HepG2 (cell line): ENCODE data around the gene TUBB2B. TPM values are rescaled to one million over a fixed set of nuclear protein-coding genes. Genes with fewer than 3 reads are reported as not detected.

Experiments
- ATAC-seq: fragments of 200-7000 bp; cut with Tn5 transposase; 3 replicates; pipeline ENCODE4 v1.9.1; 2020; ENCODE audit warnings: mild to moderate bottlenecking, moderate library complexity
- BruUV-seq: library from RNA; stranded (reverse); fragments of 400-500 nt; replicated peaks from 2 replicates; lab custom pipeline; 2021; lab: Mats Ljungman, UMichigan
- CTCF ChIA-PET: fragments of 300-600 bp; formaldehyde crosslinking; extraction: SDS; loops from one replicate; lab custom pipeline; 2021; ENCODE audit warnings: low total read pairs, inconsistent platforms, low intra/inter-chr PET ratio; lab: Yijun Ruan, JAX
- POLR2A ChIA-PET: fragments of 350-600 bp; sonication (Branson Sonifier 250); formaldehyde crosslinking; loops from one replicate; lab custom pipeline; 2020; ENCODE audit warnings: antibody characterized with exemption, inconsistent platforms; lab: Yijun Ruan, JAX
- DNase-seq: peaks from one replicate; pipeline ENCODE4 v3.0.0-alpha.2; 2015; ENCODE audit warnings: low spot score
- FAIRE-seq: peaks from 3 replicates; lab custom pipeline; 2011; peaks lifted over from hg19 to GRCh38; lab: Jason Lieb, UNC
- H2AFZ ChIP-seq: one replicate; pipeline ENCODE4 v1.6.1; 2011; ENCODE audit warnings: low read length, inconsistent platforms
- H3K27ac ChIP-seq: fragments of 300-600 bp; 3 replicates; pipeline ENCODE4 v1.8.0; 2011; ENCODE audit warnings: mixed run types, mild to moderate bottlenecking, mixed read lengths, low read length, inconsistent platforms; ENCODE audit not compliant: insufficient read depth; ENCODE audit errors: extremely low read length
- H3K27me3 ChIP-seq, 2 experiments: fragments of 200-600 bp in 1 of 2; 2 replicates in 1 of 2; 3 replicates in 1 of 2; pipeline versions ENCODE4 v1.6.0 to v1.8.0; 2011; ENCODE audit warnings: low read length in 2 of 2, mild to moderate bottlenecking in 2 of 2, moderate library complexity in 2 of 2, inconsistent platforms in 1 of 2; ENCODE audit not compliant: insufficient read depth in 2 of 2, control insufficient read depth in 1 of 2
- H3K36me3 ChIP-seq, 2 experiments: fragments of 200-600 bp in 1 of 2; replicated peaks in 1 of 2; 2 replicates in 1 of 2; 3 replicates in 1 of 2; pipeline versions ENCODE4 v1.5.1 to v1.8.0; 2011; ENCODE audit warnings: low read length in 2 of 2, inconsistent platforms in 1 of 2; ENCODE audit not compliant: insufficient read depth in 2 of 2, control insufficient read depth in 1 of 2
- H3K4me1 ChIP-seq: 2 replicates; pipeline ENCODE4 v1.5.1; 2012; ENCODE audit warnings: low read length, inconsistent platforms; ENCODE audit not compliant: insufficient read depth
- H3K4me2 ChIP-seq: 2 replicates; pipeline ENCODE4 v1.6.0; 2011; ENCODE audit warnings: low read depth, low read length, inconsistent platforms
- H3K4me3 ChIP-seq, 3 experiments: fragments of 200-600 bp in 1 of 3; sonication (generic), shearing (Covaris generic) in 1 of 3; replicated peaks in 1 of 3; 2 replicates each; pipeline ENCODE4 v1.5.1; 2011 to 2016; ENCODE audit warnings: low read length in 3 of 3, inconsistent platforms in 2 of 3, low read depth in 2 of 3, mild to moderate bottlenecking in 2 of 3, control low read depth in 1 of 3, mixed read lengths in 1 of 3; ENCODE audit not compliant: insufficient read depth in 1 of 3
- H3K79me2 ChIP-seq: one replicate; pipeline ENCODE4 v1.6.1; 2011; ENCODE audit warnings: low read length, inconsistent platforms; ENCODE audit not compliant: insufficient read depth
- H3K9ac ChIP-seq: 2 replicates; pipeline ENCODE4 v1.6.0; 2011; ENCODE audit warnings: mild to moderate bottlenecking, low read depth, low read length, inconsistent platforms; ENCODE audit not compliant: insufficient read depth
- H3K9me3 ChIP-seq: 2 replicates; pipeline ENCODE4 v1.5.1; 2012; ENCODE audit warnings: mild to moderate bottlenecking, low read length
- H4K20me1 ChIP-seq: 2 replicates; pipeline ENCODE4 v1.6.0; 2011; ENCODE audit warnings: inconsistent platforms, mild to moderate bottlenecking, low read length, moderate library complexity; ENCODE audit not compliant: insufficient read depth
- AGO2 ChIP-seq: fragments of 200-400 bp; formaldehyde crosslinking; optimal IDR thresholded peaks from 2 replicates; pipeline ENCODE3; 2017; ENCODE audit warnings: mild to moderate bottlenecking, low read depth, low read length, moderate library complexity
- DNMT1 ChIP-seq: sonication (generic); formaldehyde crosslinking; IDR thresholded peaks from 2 replicates; pipeline ENCODE4 v1.5.1; 2020; ENCODE audit warnings: mild to moderate bottlenecking, missing genetic modification reagents
- GABPA ChIP-seq, 2 experiments: IDR thresholded peaks; 2 replicates each; pipeline ENCODE4 v1.6.1; 2011 to 2016; ENCODE audit warnings: low read depth in 2 of 2, low read length in 1 of 2, missing biosample characterization in 1 of 2, missing genetic modification characterization in 1 of 2
- MAFK ChIP-seq, 2 experiments: IDR thresholded peaks in 1 of 2; conservative IDR thresholded peaks in 1 of 2; 2 replicates each; pipeline ENCODE4 v1.6.1; 2011; ENCODE audit warnings: improper control_type of control experiment in 2 of 2, low read length in 2 of 2
- POLR2G ChIP-seq: fragments of 200-400 bp; formaldehyde crosslinking; IDR thresholded peaks from 2 replicates; pipeline ENCODE4 v1.6.1; 2018; ENCODE audit warnings: mild to moderate bottlenecking, low read depth, low read length, moderate library complexity
- RBM22 ChIP-seq: fragments of 200-400 bp; formaldehyde crosslinking; optimal IDR thresholded peaks from 2 replicates; pipeline ENCODE3; 2017; ENCODE audit warnings: mild to moderate bottlenecking, low read length, moderate library complexity
- SAP130 ChIP-seq: IDR thresholded peaks from 2 replicates; pipeline ENCODE4 v1.6.1; 2016; ENCODE audit warnings: low read depth
- SSRP1 ChIP-seq: IDR thresholded peaks from 2 replicates; pipeline ENCODE4 v1.6.1; 2016; ENCODE audit warnings: control low read depth
- ZNF790 ChIP-seq: sonication (generic); formaldehyde crosslinking; IDR thresholded peaks from 2 replicates; pipeline ENCODE4 v1.8.0; 2022; ENCODE audit warnings: missing genetic modification reagents, mild to moderate bottlenecking, borderline replicate concordance
- ZNF891 ChIP-seq: sonication (generic); formaldehyde crosslinking; IDR thresholded peaks from 2 replicates; pipeline ENCODE4 v1.5.0; 2020; ENCODE audit warnings: mild to moderate bottlenecking, missing genetic modification reagents
- WGBS: methylation state at CpG from one replicate; pipeline ENCODE4 v1.1.6; 2017; ENCODE audit warnings: low lambda C conversion rate; 5-methylcytosine and 5-hydroxymethylcytosine counted together
- in situ Hi-C: cut with HindIII; loops from 2 replicates; pipeline ENCODE4 v1.10.0; 2017; ENCODE audit warnings: low pct_unique_long_range_greater_than_20kb; ENCODE audit not compliant: extremely low pct_ligation_motif_present
- intact Hi-C: fragments of 100-400 bp; cut with micrococcal nuclease; formaldehyde crosslinking; loops from one replicate; pipeline ENCODE4 v1.10.0; 2022; ENCODE audit not compliant: unreplicated experiment
- polyA plus RNA-seq, 8 experiments: library from polyadenylated mRNA; depleted of rRNA in 3 of 8; stranded (reverse) in 7 of 8; unstranded in 1 of 8; fragments of >200 nt; fragmentation: Illumina TruSeq in 4 of 8; extraction: Trizol in 4 of 8; gene quantifications; 2 replicates each; pipeline versions ENCODE4 v1.2.1 to v1.2.3, GENCODE V29; 2011 to 2016; ENCODE audit warnings: low read depth in 4 of 8, missing spikeins in 1 of 8, mixed read lengths in 1 of 8; ENCODE audit not compliant: insufficient read depth in 1 of 8
- total RNA-seq, 5 experiments: library from RNA; depleted of rRNA; stranded (reverse); fragments of >200 nt; fragmentation: Illumina TruSeq; extraction: Trizol; gene quantifications; 2 replicates each; pipeline ENCODE4 v1.2.3, GENCODE V29; 2016; ENCODE audit warnings: low read depth in 1 of 5

TUBB2B gene
- total and polyA plus RNA-seq, 2 of the 13 experiments (the other 11 are each of a cell fraction or from before 2014, with no cell fraction given) = 10.3 to 23.6 TPM

DNA sequence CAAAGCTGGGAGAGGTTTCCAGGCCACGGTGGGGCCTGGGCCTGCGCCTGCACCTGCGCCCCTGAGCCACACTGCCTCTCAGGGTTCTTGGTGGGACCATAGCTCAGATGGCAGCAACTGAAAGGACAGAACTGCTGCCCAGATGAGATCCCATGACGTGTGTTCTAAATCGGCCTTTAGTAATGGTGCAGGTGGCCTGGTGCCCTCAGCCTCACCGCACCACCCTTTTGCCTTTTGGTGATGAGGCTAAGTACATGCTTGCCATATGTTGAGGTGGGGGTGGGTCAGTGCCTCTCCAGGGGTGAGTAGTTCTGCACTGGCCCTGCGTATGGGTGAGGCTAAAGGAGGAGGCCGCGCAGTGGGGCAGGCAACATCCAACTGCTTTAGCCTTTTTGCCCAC is 38.7 kb upstream of the TUBB2B start:
- intact Hi-C loops (no loop called here), in situ Hi-C loops (no loop called here)
- ChIA-PET POLR2A (no interaction called here), CTCF (no interaction called here)
- no peak for TF ChIP-seq GABPA (IDR thresholded peaks at IDR 0.05; ENCODE audit: low read depth, low read length)
- no peak for TF ChIP-seq GABPA (CRISPR knock-in tag; IDR thresholded peaks at IDR 0.05; ENCODE audit: low read depth)
- TF ChIP-seq ZNF790 = no peak
- TF ChIP-seq SSRP1 (CRISPR knock-in tag) = peak; percentile 49; the same call in 1 of the 2 replicates
- TF ChIP-seq DNMT1 (CRISPR knock-in tag) = no peak
- no peak for TF ChIP-seq SAP130 (CRISPR knock-in tag)
- peak; percentile 17 for TF ChIP-seq AGO2
- no peak for TF ChIP-seq ZNF891 (CRISPR knock-in tag)
- peak; percentile 53; the same call in 1 of the 2 replicates for TF ChIP-seq POLR2G
- TF ChIP-seq RBM22 = peak; percentile 70
- H3K4me2 ChIP-seq = no peak overlapping the region
- peaks cover 31% of the 10 kb centered on the region for H3K79me2 ChIP-seq
- H3K4me1 ChIP-seq = peaks cover 19% of the 10 kb centered on the region
- no peak overlapping the region for H2AFZ ChIP-seq
- DNase-seq (no peak), FAIRE-seq (no peak), ATAC-seq (no peak)
- H3K9ac ChIP-seq = no peak overlapping the region
- H4K20me1 ChIP-seq = peaks cover 18% of the 10 kb centered on the region
- peaks cover 23 to 56% of the 10 kb centered on the region in 2 experiments for H3K36me3 ChIP-seq
- no TSS peak for BruUV-seq
- 59% methylated on average over 8 of the region's 9 CpGs for WGBS
- no peak overlapping the region for H3K4me3 ChIP-seq
- no peak overlapping the region for H3K27ac ChIP-seq
- no peaks in the 10 kb centered on the region for H3K27me3 ChIP-seq
- H3K9me3 ChIP-seq = no peaks in the 10 kb centered on the region

DNA sequence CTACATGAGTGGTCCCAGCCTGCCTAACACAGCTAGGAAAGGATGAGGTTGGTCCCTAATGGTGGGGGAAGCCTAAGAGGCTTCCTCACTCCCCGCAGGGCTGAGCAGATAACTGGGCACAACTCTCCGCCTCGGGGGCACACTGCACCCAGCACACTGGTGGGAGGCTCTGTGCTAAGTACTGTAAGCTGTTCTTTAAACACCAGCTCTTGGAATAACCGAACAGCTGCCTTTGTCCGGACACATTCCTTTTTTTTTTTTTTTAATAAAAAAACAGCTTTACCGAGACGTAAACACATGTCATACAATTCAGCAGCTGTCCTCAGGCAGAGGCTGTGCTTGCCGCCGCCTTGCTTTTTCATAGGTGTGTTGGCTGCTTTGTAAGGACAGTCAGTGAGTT is 38.2 kb upstream of the TUBB2B start:
- TF ChIP-seq RBM22 (peak; percentile 86), AGO2 (peak; percentile 31), MAFK (conservative IDR thresholded peaks at IDR 0.05 in 1 of 2, IDR thresholded peaks at IDR 0.05 in 1 of 2; ENCODE audit: low read length in 2 of 2) (no peak)
- H3K36me3 ChIP-seq = peaks cover 23 to 51% of the 10 kb centered on the region in 2 experiments
- peaks cover 24% of the 10 kb centered on the region for H3K4me1 ChIP-seq
- H3K9ac ChIP-seq = no peak overlapping the region
- no peak overlapping the region for H3K27ac ChIP-seq
- POLR2A ChIA-PET = no interaction called here
- peaks cover 36% of the 10 kb centered on the region for H3K79me2 ChIP-seq
- no peak for DNase-seq
- H3K27me3 ChIP-seq = no peaks in the 10 kb centered on the region
- H3K9me3 ChIP-seq = no peaks in the 10 kb centered on the region
- no peak overlapping the region for H2AFZ ChIP-seq
- intact Hi-C loops = no loop called here
- WGBS = 76% methylated on average over 9 of the region's 9 CpGs
- peaks cover 21% of the 10 kb centered on the region for H4K20me1 ChIP-seq
- CTCF ChIA-PET = no interaction called here
- peak; percentile 17 for ATAC-seq
- no TSS peak for BruUV-seq
- H3K4me2 ChIP-seq = no peak overlapping the region
- no peak for FAIRE-seq
- in situ Hi-C loops = no loop called here
- no peak overlapping the region for H3K4me3 ChIP-seq
